SU-DHL-6 (cell line): ENCODE measurements around the gene CDH23.

Source experiments
- EZH2phosphoT487 ChIP-seq: fragments of 200-600 bp; sonication (generic), shearing (Covaris generic); conservative IDR thresholded peaks from 2 replicates; pipeline ENCODE4 v1.6.1; 2018; ENCODE audit warnings: mild to moderate bottlenecking, antibody characterized with exemption, low read length, moderate library complexity, mixed read lengths
- TF ChIP-seq, protein P1 (sequence below): fragments of 200-600 bp; sonication (generic); IDR thresholded peaks from one replicate; pipeline ENCODE4 v1.5.1; 2017; ENCODE audit warnings: antibody characterized with exemption, mild to moderate bottlenecking, low read length, moderate library complexity; ENCODE audit not compliant: insufficient read depth, poor library complexity, severe bottlenecking

DNA sequence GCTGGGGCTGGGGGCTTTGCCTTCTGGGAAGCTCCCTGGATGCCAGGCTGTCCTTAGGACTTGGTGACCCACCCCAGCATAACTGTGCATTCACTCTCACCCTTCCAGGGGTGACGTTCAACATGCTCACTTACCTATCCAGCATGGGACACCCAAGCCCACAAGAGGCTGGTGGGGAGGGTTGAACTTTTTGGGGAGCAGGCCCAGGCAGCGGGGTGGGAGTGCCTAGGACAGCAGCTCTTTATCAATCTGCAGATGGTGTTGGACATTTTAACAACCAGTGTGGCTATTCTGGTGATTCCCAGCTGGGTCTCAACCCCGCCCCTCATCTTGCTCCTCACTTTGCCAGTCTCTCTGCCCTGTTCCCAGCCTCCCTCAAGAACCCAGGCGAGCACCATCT, 86.4 kb downstream of the CDH23 start:
- TF ChIP-seq, protein P1, sequence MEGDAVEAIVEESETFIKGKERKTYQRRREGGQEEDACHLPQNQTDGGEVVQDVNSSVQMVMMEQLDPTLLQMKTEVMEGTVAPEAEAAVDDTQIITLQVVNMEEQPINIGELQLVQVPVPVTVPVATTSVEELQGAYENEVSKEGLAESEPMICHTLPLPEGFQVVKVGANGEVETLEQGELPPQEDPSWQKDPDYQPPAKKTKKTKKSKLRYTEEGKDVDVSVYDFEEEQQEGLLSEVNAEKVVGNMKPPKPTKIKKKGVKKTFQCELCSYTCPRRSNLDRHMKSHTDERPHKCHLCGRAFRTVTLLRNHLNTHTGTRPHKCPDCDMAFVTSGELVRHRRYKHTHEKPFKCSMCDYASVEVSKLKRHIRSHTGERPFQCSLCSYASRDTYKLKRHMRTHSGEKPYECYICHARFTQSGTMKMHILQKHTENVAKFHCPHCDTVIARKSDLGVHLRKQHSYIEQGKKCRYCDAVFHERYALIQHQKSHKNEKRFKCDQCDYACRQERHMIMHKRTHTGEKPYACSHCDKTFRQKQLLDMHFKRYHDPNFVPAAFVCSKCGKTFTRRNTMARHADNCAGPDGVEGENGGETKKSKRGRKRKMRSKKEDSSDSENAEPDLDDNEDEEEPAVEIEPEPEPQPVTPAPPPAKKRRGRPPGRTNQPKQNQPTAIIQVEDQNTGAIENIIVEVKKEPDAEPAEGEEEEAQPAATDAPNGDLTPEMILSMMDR = no peak
- TF ChIP-seq EZH2phosphoT487 = no peak
